GM12878 (cell line): ENCODE measurements around the gene NMRK1. TPM values are rescaled to one million over a fixed set of nuclear protein-coding genes. Genes with fewer than 3 reads are reported as not detected.

Experiments
- ATAC-seq: fragments of 200-7000 bp; cut with Tn5 transposase; 3 replicates; pipeline ENCODE4 v1.9.1; 2020; ENCODE audit warnings: mild to moderate bottlenecking, moderate library complexity
- BruUV-seq: library from RNA; stranded (reverse); fragments of 400-500 nt; replicated peaks from 2 replicates; lab custom pipeline; 2021; lab: Mats Ljungman, UMichigan
- CTCF ChIA-PET: fragments of 300-600 bp; sonication (Branson Sonifier 250); formaldehyde crosslinking; extraction: SDS; loops from one replicate; lab custom pipeline; 2021; ENCODE audit warnings: inconsistent platforms; lab: Yijun Ruan, JAX
- POLR2A ChIA-PET: fragments of 350-600 bp; formaldehyde crosslinking; extraction: SDS; loops from one replicate; lab custom pipeline; 2021; ENCODE audit warnings: inconsistent platforms; lab: Charles Lee
- RAD21 ChIA-PET: fragments of 300-600 bp; sonication (Branson Sonifier 250); formaldehyde crosslinking; loops from one replicate; lab custom pipeline; 2023; ENCODE audit warnings: antibody characterized with exemption; ENCODE audit not compliant: unreplicated experiment; lab: Charles Lee
- SMC1A ChIA-PET: fragments of 300-600 bp; sonication (Branson Sonifier 250); formaldehyde crosslinking; loops from one replicate; lab custom pipeline; 2023; ENCODE audit not compliant: unreplicated experiment, uncharacterized antibody; lab: Charles Lee
- DNase-seq: peaks from one replicate; pipeline ENCODE4 v3.0.0-alpha.2; 2011; ENCODE audit warnings: low read depth, low spot score
- FAIRE-seq: peaks from 3 replicates; lab custom pipeline; 2011; peaks lifted over from hg19 to GRCh38; lab: Jason Lieb, UNC
- H2AFZ ChIP-seq: 2 replicates; pipeline ENCODE4 v1.6.0; 2011; ENCODE audit warnings: low read depth, low read length, control low read depth; ENCODE audit not compliant: control insufficient read depth
- H3K27ac ChIP-seq: 2 replicates; pipeline ENCODE4 v1.5.1; 2011; ENCODE audit warnings: control low read depth; ENCODE audit not compliant: control insufficient read depth, insufficient read depth
- H3K27me3 ChIP-seq, 2 experiments: replicated peaks in 1 of 2; 2 replicates each; pipeline versions ENCODE4 v1.6.0 to v1.6.1; 2011; ENCODE audit warnings: low read length in 1 of 2; ENCODE audit not compliant: control insufficient read depth in 2 of 2, insufficient read depth in 2 of 2
- H3K36me3 ChIP-seq, 2 experiments: 2 replicates each; pipeline ENCODE4 v1.5.1; 2011; ENCODE audit warnings: low read length in 1 of 2; ENCODE audit not compliant: control insufficient read depth in 2 of 2, insufficient read depth in 2 of 2
- H3K4me1 ChIP-seq: 2 replicates; pipeline ENCODE4 v1.6.1; 2011; ENCODE audit warnings: mild to moderate bottlenecking, low read length, moderate library complexity, mixed read lengths; ENCODE audit not compliant: control insufficient read depth, insufficient read depth
- H3K4me2 ChIP-seq: 2 replicates; pipeline ENCODE4 v1.6.0; 2011; ENCODE audit warnings: control low read depth; ENCODE audit not compliant: control insufficient read depth, insufficient read depth
- H3K4me3 ChIP-seq: fragments of 200-600 bp; sonication (generic); 2 replicates; pipeline ENCODE4 v1.5.1; 2016
- H3K79me2 ChIP-seq: 2 replicates; pipeline ENCODE4 v1.6.0; 2011; ENCODE audit warnings: low read length; ENCODE audit not compliant: control insufficient read depth, insufficient read depth
- H3K9ac ChIP-seq: 2 replicates; pipeline ENCODE4 v1.8.0; 2011; ENCODE audit warnings: low read length, control low read depth, mixed read lengths; ENCODE audit not compliant: control insufficient read depth, insufficient read depth
- H3K9me3 ChIP-seq: replicated peaks from 3 replicates; pipeline ENCODE4 v1.5.1; 2011; ENCODE audit warnings: mild to moderate bottlenecking, low read length; ENCODE audit not compliant: control insufficient read depth, insufficient read depth
- H4K20me1 ChIP-seq: 2 replicates; pipeline ENCODE4 v1.6.0; 2011; ENCODE audit not compliant: control insufficient read depth, insufficient read depth
- MTA3 ChIP-seq: IDR thresholded peaks from 2 replicates; pipeline ENCODE4 v1.6.1; 2012; ENCODE audit warnings: low read length, inconsistent platforms, borderline replicate concordance
- PBX3 ChIP-seq: IDR thresholded peaks from 2 replicates; pipeline ENCODE4 v1.6.1; 2011; ENCODE audit warnings: mild to moderate bottlenecking, low read depth, low read length, moderate library complexity; ENCODE audit not compliant: insufficient replicate concordance
- RBBP5 ChIP-seq: fragments of 200-600 bp; sonication (generic); conservative IDR thresholded peaks from 2 replicates; pipeline ENCODE4 v1.6.1; 2016
- RCOR1 ChIP-seq: conservative IDR thresholded peaks from 2 replicates; pipeline ENCODE4 v1.6.1; 2012; ENCODE audit warnings: low read depth, low read length, improper control_type of control experiment
- STAT3 ChIP-seq: IDR thresholded peaks from 2 replicates; pipeline ENCODE4 v1.6.1; 2011; ENCODE audit warnings: low read depth, low read length, improper control_type of control experiment
- TCF7 ChIP-seq: IDR thresholded peaks from 2 replicates; pipeline ENCODE4 v1.6.1; 2014; ENCODE audit warnings: antibody characterized with exemption, borderline replicate concordance
- USF1 ChIP-seq: IDR thresholded peaks from 2 replicates; pipeline ENCODE4 v1.6.1; 2011; ENCODE audit warnings: borderline replicate concordance, low read depth, mild to moderate bottlenecking, moderate library complexity, mixed read lengths, low read length; ENCODE audit not compliant: insufficient read depth; ENCODE audit errors: extremely low read length
- WRNIP1 ChIP-seq: IDR thresholded peaks from 2 replicates; pipeline ENCODE4 v1.6.1; 2011; ENCODE audit warnings: low read depth, low read length, improper control_type of control experiment, borderline replicate concordance
- ZBED1 ChIP-seq: IDR thresholded peaks from 2 replicates; pipeline ENCODE4 v1.6.1; 2016; ENCODE audit warnings: borderline replicate concordance
- ZNF274 ChIP-seq: IDR thresholded peaks from one replicate; pipeline ENCODE4 v1.8.0; 2011; ENCODE audit not compliant: insufficient read length, insufficient read depth
- ZNF592 ChIP-seq: fragments of 450-650 bp; IDR thresholded peaks from 2 replicates; pipeline ENCODE4 v1.6.1; 2017; ENCODE audit warnings: mild to moderate bottlenecking, moderate library complexity
- WGBS: methylation state at CpG from one replicate; pipeline ENCODE4 v1.1.6; 2016; ENCODE audit warnings: low lambda C conversion rate; ENCODE audit not compliant: insufficient replicate concordance, insufficient coverage; ENCODE audit errors: missing lambda C conversion rate; 5-methylcytosine and 5-hydroxymethylcytosine counted together
- in situ Hi-C: fragments of 300-500 bp; cut with MboI; formaldehyde crosslinking; loops from 9 replicates; pipeline ENCODE4 v1.14.3; 2018; ENCODE audit warnings: mixed read lengths
- intact Hi-C: fragments of 100-400 bp; cut with micrococcal nuclease; formaldehyde crosslinking; loops from one replicate; pipeline ENCODE4 v1.14.2; 2022; ENCODE audit not compliant: unreplicated experiment
- polyA plus RNA-seq, 11 experiments: library from polyadenylated mRNA; depleted of rRNA in 4 of 11; unstranded in 6 of 11; stranded (reverse) in 5 of 11; fragments of >200 nt; fragmentation: Nextera tagmentation in 4 of 11; fragmentation: Illumina TruSeq in 1 of 11; extraction: Ambion mirVana in 4 of 11; extraction: Trizol in 1 of 11; gene quantifications; 1 replicate in 1 of 11; 2 replicates in 10 of 11; pipeline versions ENCODE4 v1.2.1 to v1.2.3, GENCODE V29; 2011 to 2016; ENCODE audit warnings: inconsistent platforms in 2 of 11, missing spikeins in 2 of 11, low read depth in 1 of 11
- total RNA-seq, 4 experiments: library from RNA; depleted of rRNA in 3 of 4; stranded (reverse); fragments of >200 nt in 3 of 4; fragmentation: Illumina TruSeq in 1 of 4; extraction: Trizol in 1 of 4; gene quantifications; 2 replicates each; pipeline versions ENCODE4 v1.2.1 to v1.2.3, GENCODE V29; 2013 to 2021
- TF ChIP-seq, protein P1 (sequence below): IDR thresholded peaks from 2 replicates; pipeline ENCODE4 v1.6.1; 2012; ENCODE audit warnings: low read depth, low read length, improper control_type of control experiment
- TF ChIP-seq, protein P2 (sequence below): fragments of 450-650 bp; conservative IDR thresholded peaks from 2 replicates; pipeline ENCODE4 v1.6.1; 2017; ENCODE audit warnings: mild to moderate bottlenecking, moderate library complexity

Gene NMRK1
- total and polyA plus RNA-seq, 10 of the 15 experiments (the other 5 are each of a cell fraction or from before 2014, with no cell fraction given) = 8.4 to 17.2 (median 12.1) TPM

DNA sequence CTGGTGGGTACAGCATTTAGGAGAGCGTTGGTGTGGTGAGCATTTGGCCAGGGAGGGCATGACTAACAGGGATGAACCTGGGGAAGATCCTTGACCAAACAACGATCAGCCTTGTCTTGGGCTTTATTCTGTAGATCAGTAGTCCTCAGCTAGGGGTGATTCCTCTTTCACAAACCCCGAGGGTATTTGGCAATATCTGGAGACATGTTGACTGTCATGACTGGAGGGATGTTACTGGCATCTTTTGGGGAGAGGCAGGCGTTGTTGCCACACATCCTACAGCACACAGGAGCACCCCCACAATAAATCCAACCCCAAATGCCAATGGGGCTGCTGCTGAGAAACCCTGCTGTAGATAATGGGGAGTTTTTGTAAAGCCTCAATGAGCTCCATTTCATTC, 44.3 kb upstream of the NMRK1 start:
- ATAC-seq = no peak
- Histone ChIP-seq H3K4me3 (no peak overlapping the region), H3K36me3 (peaks cover 4 to 21% of the 10 kb centered on the region in 2 experiments), H3K79me2 (no peaks in the 10 kb centered on the region), H3K4me2 (no peak overlapping the region), H3K27ac (no peak overlapping the region)
- no peak for DNase-seq
- POLR2A ChIA-PET = interaction anchor here (0.8 kb wide), 1 partner anchor 13 kb away, joined by 3 read pairs; no protein-coding TSS in a partner anchor
- intact Hi-C loops = no loop called here
- TF ChIP-seq STAT3 (no peak), USF1 (no peak), ZNF274 (no peak), ZBED1 (no peak), ZNF592 (no peak), PBX3 (no peak), WRNIP1 (no peak), TCF7 (no peak), RBBP5 (no peak), RCOR1 (no peak), MTA3 (no peak)
- TF ChIP-seq, protein P1, sequence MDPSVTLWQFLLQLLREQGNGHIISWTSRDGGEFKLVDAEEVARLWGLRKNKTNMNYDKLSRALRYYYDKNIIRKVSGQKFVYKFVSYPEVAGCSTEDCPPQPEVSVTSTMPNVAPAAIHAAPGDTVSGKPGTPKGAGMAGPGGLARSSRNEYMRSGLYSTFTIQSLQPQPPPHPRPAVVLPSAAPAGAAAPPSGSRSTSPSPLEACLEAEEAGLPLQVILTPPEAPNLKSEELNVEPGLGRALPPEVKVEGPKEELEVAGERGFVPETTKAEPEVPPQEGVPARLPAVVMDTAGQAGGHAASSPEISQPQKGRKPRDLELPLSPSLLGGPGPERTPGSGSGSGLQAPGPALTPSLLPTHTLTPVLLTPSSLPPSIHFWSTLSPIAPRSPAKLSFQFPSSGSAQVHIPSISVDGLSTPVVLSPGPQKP = no peak
- TF ChIP-seq, protein P2, sequence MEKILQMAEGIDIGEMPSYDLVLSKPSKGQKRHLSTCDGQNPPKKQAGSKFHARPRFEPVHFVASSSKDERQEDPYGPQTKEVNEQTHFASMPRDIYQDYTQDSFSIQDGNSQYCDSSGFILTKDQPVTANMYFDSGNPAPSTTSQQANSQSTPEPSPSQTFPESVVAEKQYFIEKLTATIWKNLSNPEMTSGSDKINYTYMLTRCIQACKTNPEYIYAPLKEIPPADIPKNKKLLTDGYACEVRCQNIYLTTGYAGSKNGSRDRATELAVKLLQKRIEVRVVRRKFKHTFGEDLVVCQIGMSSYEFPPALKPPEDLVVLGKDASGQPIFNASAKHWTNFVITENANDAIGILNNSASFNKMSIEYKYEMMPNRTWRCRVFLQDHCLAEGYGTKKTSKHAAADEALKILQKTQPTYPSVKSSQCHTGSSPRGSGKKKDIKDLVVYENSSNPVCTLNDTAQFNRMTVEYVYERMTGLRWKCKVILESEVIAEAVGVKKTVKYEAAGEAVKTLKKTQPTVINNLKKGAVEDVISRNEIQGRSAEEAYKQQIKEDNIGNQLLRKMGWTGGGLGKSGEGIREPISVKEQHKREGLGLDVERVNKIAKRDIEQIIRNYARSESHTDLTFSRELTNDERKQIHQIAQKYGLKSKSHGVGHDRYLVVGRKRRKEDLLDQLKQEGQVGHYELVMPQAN = no peak
- TF ChIP-seq, all 136 proteins: peak for 0
- H4K20me1 ChIP-seq = no peaks in the 10 kb centered on the region
- H3K9me3 ChIP-seq = no peaks in the 10 kb centered on the region
- 98% methylated on average over 4 of the region's 4 CpGs for WGBS
- H2AFZ ChIP-seq = no peak overlapping the region
- no peaks in the 10 kb centered on the region for H3K27me3 ChIP-seq
- H3K9ac ChIP-seq = no peak overlapping the region
- in situ Hi-C loops = no loop called here
- no peak for FAIRE-seq
- SMC1A ChIA-PET = interaction anchor here (0.9 kb wide), 1 partner anchor 10 kb away, joined by 5 read pairs; no protein-coding TSS in a partner anchor
- no TSS peak for BruUV-seq
- H3K4me1 ChIP-seq = no peaks in the 10 kb centered on the region
- CTCF ChIA-PET = no interaction called here
- RAD21 ChIA-PET = no interaction called here
